Measurements from ENCODE around the gene CACNG1. TPM values are rescaled to one million over a fixed set of nuclear protein-coding genes. Genes with fewer than 3 reads are reported as not detected.

The CACNG1 gene
- polyA plus RNA-seq, 3 donors: not detected

- H3K4me1 Mint-ChIP-seq: peaks cover 3% of the 10 kb centered on the region
Measured at GRCh38 chr17:67079491-67079890, 35.1 kb downstream of the CACNG1 start.

GRCh38 chr17:67080804-67081203 lies 36.5 kb downstream of the CACNG1 start:
- no peak for TF ChIP-seq CTCF (IDR thresholded peaks at IDR 0.05)
- no CpG with 5 or more reads among the region's 2 CpGs for WGBS (ENCODE audit: insufficient coverage)
- Histone ChIP-seq H3K9me3 (replicated peaks in 1 of 2; ENCODE audit: control insufficient read depth in 1 of 2, insufficient read depth in 1 of 2, low read length in 2 of 2) (no peaks in the 10 kb centered on the region), H3K4me2 (replicated peaks; ENCODE audit: extremely low read depth, low read length, poor library complexity, severe bottlenecking) (no peak overlapping the region), H3K79me2 (ENCODE audit: insufficient read depth, low read length) (peaks cover 16% of the 10 kb centered on the region), H4K20me1 (ENCODE audit: insufficient read depth, low read length) (peaks cover 92% of the 10 kb centered on the region), H2AFZ (ENCODE audit: insufficient read depth, low read depth, low read length, poor library complexity, severe bottlenecking) (no peak overlapping the region), H3K27ac (ENCODE audit: low read depth in 1 of 2, low read length in 2 of 2) (peak overlapping the region in 1 of 2 donors; percentile 5), H3K9ac (ENCODE audit: insufficient read depth, low read length, poor library complexity, severe bottlenecking) (no peak overlapping the region), H3K27me3 (ENCODE audit: control insufficient read depth in 2 of 2, insufficient read depth in 2 of 2, low read length in 2 of 2) (no peaks in the 10 kb centered on the region), H3K4me3 (replicated peaks in 1 of 3; ENCODE audit: low read depth in 2 of 3, low read length in 3 of 3) (no peak overlapping the region), H3K4me1 (ENCODE audit: control insufficient read depth in 1 of 2, insufficient read depth in 2 of 2, low read length in 2 of 2) (no peaks in the 10 kb centered on the region), H3K36me3 (replicated peaks in 1 of 2; ENCODE audit: control insufficient read depth in 1 of 2, insufficient read depth in 2 of 2, low read length in 2 of 2) (peaks cover 77 to 95% of the 10 kb centered on the region in 2 donors)
- no peak overlapping the region for H3K27ac Mint-ChIP-seq
- no peak overlapping the region for H3K4me3 Mint-ChIP-seq
- intact Hi-C loops (cut with micrococcal nuclease): no loop called here
- H3K9me3 Mint-ChIP-seq: peaks cover 0 to 1% (median 0%) of the 10 kb centered on the region in 7 donors
- peaks cover 3% of the 10 kb centered on the region for H3K4me1 Mint-ChIP-seq
- peaks cover 56 to 73% of the 10 kb centered on the region in 2 donors for H3K36me3 Mint-ChIP-seq
- H3K27me3 Mint-ChIP-seq (ENCODE audit: low read depth in 3 of 3): peaks cover 0 to 1% (median 0%) of the 10 kb centered on the region in 3 donors
- DNase-seq: no peak

More at GRCh38 chr17:67079491-67079890, 35.1 kb downstream of the CACNG1 start:
- Histone ChIP-seq H3K4me1 (ENCODE audit: control insufficient read depth in 1 of 2, insufficient read depth in 2 of 2, low read length in 2 of 2) (no peaks in the 10 kb centered on the region), H4K20me1 (ENCODE audit: insufficient read depth, low read length) (peaks cover 79% of the 10 kb centered on the region), H3K36me3 (replicated peaks in 1 of 2; ENCODE audit: control insufficient read depth in 1 of 2, insufficient read depth in 2 of 2, low read length in 2 of 2) (peaks cover 79 to 95% of the 10 kb centered on the region in 2 donors), H3K27ac (ENCODE audit: low read depth in 1 of 2, low read length in 2 of 2) (no peak overlapping the region), H3K27me3 (ENCODE audit: control insufficient read depth in 2 of 2, insufficient read depth in 2 of 2, low read length in 2 of 2) (no peaks in the 10 kb centered on the region), H3K4me2 (replicated peaks; ENCODE audit: extremely low read depth, low read length, poor library complexity, severe bottlenecking) (no peak overlapping the region), H3K9ac (ENCODE audit: insufficient read depth, low read length, poor library complexity, severe bottlenecking) (no peak overlapping the region), H3K79me2 (ENCODE audit: insufficient read depth, low read length) (peaks cover 5% of the 10 kb centered on the region), H2AFZ (ENCODE audit: insufficient read depth, low read depth, low read length, poor library complexity, severe bottlenecking) (no peak overlapping the region), H3K9me3 (replicated peaks in 1 of 2; ENCODE audit: control insufficient read depth in 1 of 2, insufficient read depth in 1 of 2, low read length in 2 of 2) (no peaks in the 10 kb centered on the region), H3K4me3 (replicated peaks in 1 of 3; ENCODE audit: low read depth in 2 of 3, low read length in 3 of 3) (no peak overlapping the region)
- Mint-ChIP-seq H3K9me3 (no peaks in the 10 kb centered on the region), H3K27me3 (ENCODE audit: low read depth in 3 of 3) (peaks cover 0 to 1% (median 0%) of the 10 kb centered on the region in 3 donors), H3K36me3 (peaks cover 55 to 70% of the 10 kb centered on the region in 2 donors), H3K4me3 (no peak overlapping the region), H3K27ac (peak overlapping the region in 1 of 7 donors; percentile 13)
- intact Hi-C loops (cut with micrococcal nuclease): no loop called here
- DNase-seq: no peak
- 100% methylated on average over 1 of the region's 2 CpGs for WGBS (ENCODE audit: insufficient coverage)
- no peak for TF ChIP-seq CTCF (IDR thresholded peaks at IDR 0.05)

Measured in CD14-positive monocyte (primary cell).